Keratinocyte (primary cell): ENCODE results near the gene GEMIN2. TPM values are rescaled to one million over a fixed set of nuclear protein-coding genes. Genes with fewer than 3 reads are reported as not detected.
"Not testable (repeated sequence)": the region's sequence is repeated elsewhere in the genome, so short reads cannot be mapped to it uniquely, and the experiment has no call there.

ENCODE experiments used
- DNase-seq: peaks from one replicate; pipeline ENCODE4 v3.0.0-alpha.2; 2011; ENCODE audit warnings: low read depth, missing footprints, low spot score
- FAIRE-seq: peaks from 2 replicates; lab custom pipeline; 2011; peaks lifted over from hg19 to GRCh38; lab: Jason Lieb, UNC
- H2AFZ ChIP-seq: 2 replicates; pipeline ENCODE4 v1.6.0; 2012; ENCODE audit warnings: low read length, control low read depth, inconsistent platforms; ENCODE audit not compliant: control insufficient read depth
- H3K27ac ChIP-seq: 2 replicates; pipeline ENCODE4 v1.5.1; 2011; ENCODE audit warnings: low read length; ENCODE audit not compliant: control insufficient read depth, insufficient read depth
- H3K27me3 ChIP-seq: 3 replicates; pipeline ENCODE4 v1.6.0; 2011; ENCODE audit warnings: low read length; ENCODE audit not compliant: control insufficient read depth, insufficient read depth; ENCODE audit errors: extremely low read depth
- H3K36me3 ChIP-seq, 2 experiments: 2 replicates in 1 of 2; 3 replicates in 1 of 2; pipeline ENCODE4 v1.5.1; 2011; ENCODE audit warnings: low read length in 2 of 2, mild to moderate bottlenecking in 1 of 2; ENCODE audit not compliant: control insufficient read depth in 2 of 2, insufficient read depth in 2 of 2; ENCODE audit errors: extremely low read depth in 1 of 2
- H3K4me1 ChIP-seq: 3 replicates; pipeline ENCODE4 v1.5.1; 2011; ENCODE audit warnings: low read length; ENCODE audit not compliant: control insufficient read depth, insufficient read depth; ENCODE audit errors: extremely low read depth
- H3K4me2 ChIP-seq: 3 replicates; pipeline ENCODE4 v1.6.0; 2011; ENCODE audit warnings: low read depth, low read length; ENCODE audit not compliant: control insufficient read depth, insufficient read depth; ENCODE audit errors: extremely low read depth
- H3K4me3 ChIP-seq, 3 experiments: fragments of 200-600 bp in 1 of 3; sonication (generic) in 1 of 3; 2 replicates in 2 of 3; 3 replicates in 1 of 3; pipeline ENCODE4 v1.5.1; 2011 to 2016; ENCODE audit warnings: low read length in 3 of 3, mild to moderate bottlenecking in 3 of 3, control low read depth in 2 of 3, inconsistent platforms in 1 of 3, low read depth in 1 of 3, mixed read lengths in 1 of 3, mixed run types in 1 of 3, moderate library complexity in 1 of 3; ENCODE audit not compliant: control insufficient read depth in 2 of 3, insufficient read depth in 2 of 3; ENCODE audit errors: extremely low read depth in 1 of 3
- H3K79me2 ChIP-seq: 2 replicates; pipeline ENCODE4 v1.6.0; 2012; ENCODE audit warnings: low read length; ENCODE audit not compliant: control insufficient read depth, insufficient read depth
- H3K9ac ChIP-seq: 3 replicates; pipeline ENCODE4 v1.6.0; 2011; ENCODE audit warnings: low read length; ENCODE audit not compliant: control insufficient read depth, insufficient read depth; ENCODE audit errors: extremely low read depth
- H3K9me1 ChIP-seq: 3 replicates; pipeline ENCODE4 v1.6.0; 2011; ENCODE audit warnings: low read length; ENCODE audit not compliant: control insufficient read depth, insufficient read depth; ENCODE audit errors: extremely low read depth
- H3K9me3 ChIP-seq: 2 replicates; pipeline ENCODE4 v1.5.1; 2012; ENCODE audit warnings: low read depth, low read length; ENCODE audit not compliant: control insufficient read depth
- H4K20me1 ChIP-seq: 3 replicates; pipeline ENCODE4 v1.6.0; 2011; ENCODE audit warnings: low read length; ENCODE audit not compliant: control insufficient read depth, insufficient read depth; ENCODE audit errors: extremely low read depth
- EZH2 ChIP-seq: IDR thresholded peaks from one replicate; pipeline ENCODE4 v1.6.1; 2012; ENCODE audit warnings: inconsistent platforms, mild to moderate bottlenecking, low read length, moderate library complexity
- dilution Hi-C: fragments of 300-500 bp; cut with MboI; formaldehyde crosslinking; loops from one replicate; pipeline ENCODE4 v1.7.0; 2020; ENCODE audit warnings: low sequenced_read_pairs; ENCODE audit not compliant: extremely low pct_ligation_motif_present
- polyA plus RNA-seq, 5 experiments: library from polyadenylated mRNA; depleted of rRNA in 3 of 5; stranded (reverse) in 3 of 5; stranded (forward) in 1 of 5; unstranded in 1 of 5; fragments of >200 nt; gene quantifications; 1 replicate in 1 of 5; 2 replicates in 3 of 5; 3 replicates in 1 of 5; pipeline versions ENCODE4 v1.2.1 to v1.2.3, GENCODE V29; 2011 to 2012; ENCODE audit warnings: missing spikeins in 2 of 5, low read depth in 1 of 5, low replicate concordance in 1 of 5
- TF ChIP-seq, protein P1 (sequence below), 3 experiments: IDR thresholded peaks in 1 of 3; conservative IDR thresholded peaks in 1 of 3; optimal IDR thresholded peaks in 1 of 3; 2 replicates in 2 of 3; 3 replicates in 1 of 3; pipeline versions ENCODE3 to v1.5.1; 2011; ENCODE audit warnings: low read length in 3 of 3, mild to moderate bottlenecking in 3 of 3, moderate library complexity in 2 of 3, control low read depth in 1 of 3, inconsistent platforms in 1 of 3; ENCODE audit not compliant: insufficient read depth in 2 of 3; ENCODE audit errors: extremely low read depth in 1 of 3

The GEMIN2 gene
- polyA plus RNA-seq, 1 donor (not counting 4 experiments of a cell fraction or from before 2014, with no cell fraction given): 28.7 TPM

DNA sequence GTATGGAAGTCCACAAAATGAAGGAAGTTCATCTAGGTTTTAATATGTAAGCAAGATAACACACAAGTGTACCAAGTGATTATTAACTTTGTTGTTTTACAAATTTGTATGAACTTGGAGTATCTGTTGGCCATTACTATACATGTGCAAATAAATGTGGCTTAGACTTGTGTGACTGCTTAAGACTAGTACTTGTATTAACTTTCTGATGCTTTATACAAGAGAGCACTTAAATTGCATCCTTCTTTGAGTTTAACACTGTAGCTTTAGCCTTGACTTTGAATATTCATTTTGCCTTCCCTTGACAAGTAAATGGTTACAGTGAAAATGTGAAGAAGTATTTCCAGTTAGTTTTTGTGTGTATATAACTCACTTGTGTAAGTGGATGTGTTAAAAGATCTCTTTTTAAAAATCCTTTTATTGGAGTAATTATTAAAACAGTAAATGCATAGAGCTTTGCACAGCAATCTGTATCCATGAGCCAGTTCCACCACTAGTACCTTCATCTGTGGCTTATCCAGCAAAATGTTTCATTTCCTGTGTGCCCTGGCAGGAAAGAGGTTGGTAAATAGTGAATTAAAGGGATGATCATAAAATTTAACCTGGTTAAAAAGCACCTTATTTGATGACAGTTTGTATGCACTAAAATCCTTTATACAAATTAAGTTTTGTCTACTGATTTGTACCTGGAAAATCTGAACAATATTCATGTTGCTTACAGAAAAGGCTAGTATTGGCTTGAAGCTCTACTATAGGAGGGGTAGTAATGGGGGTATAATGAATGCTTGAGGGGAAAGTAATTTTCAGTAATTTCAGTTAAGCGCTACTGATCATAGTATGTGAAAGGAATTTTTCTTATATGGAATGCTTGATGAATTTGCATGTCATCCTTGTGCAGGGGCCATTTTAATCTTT lies 68.9 kb downstream of the GEMIN2 start:
- H2AFZ ChIP-seq: no peak overlapping the region
- peaks cover 25 to 46% of the 10 kb centered on the region in 2 experiments for H3K36me3 ChIP-seq
- no peak overlapping the region for H3K9ac ChIP-seq
- H3K27me3 ChIP-seq: no peaks in the 10 kb centered on the region
- TF ChIP-seq EZH2: no peak
- TF ChIP-seq, protein P1, sequence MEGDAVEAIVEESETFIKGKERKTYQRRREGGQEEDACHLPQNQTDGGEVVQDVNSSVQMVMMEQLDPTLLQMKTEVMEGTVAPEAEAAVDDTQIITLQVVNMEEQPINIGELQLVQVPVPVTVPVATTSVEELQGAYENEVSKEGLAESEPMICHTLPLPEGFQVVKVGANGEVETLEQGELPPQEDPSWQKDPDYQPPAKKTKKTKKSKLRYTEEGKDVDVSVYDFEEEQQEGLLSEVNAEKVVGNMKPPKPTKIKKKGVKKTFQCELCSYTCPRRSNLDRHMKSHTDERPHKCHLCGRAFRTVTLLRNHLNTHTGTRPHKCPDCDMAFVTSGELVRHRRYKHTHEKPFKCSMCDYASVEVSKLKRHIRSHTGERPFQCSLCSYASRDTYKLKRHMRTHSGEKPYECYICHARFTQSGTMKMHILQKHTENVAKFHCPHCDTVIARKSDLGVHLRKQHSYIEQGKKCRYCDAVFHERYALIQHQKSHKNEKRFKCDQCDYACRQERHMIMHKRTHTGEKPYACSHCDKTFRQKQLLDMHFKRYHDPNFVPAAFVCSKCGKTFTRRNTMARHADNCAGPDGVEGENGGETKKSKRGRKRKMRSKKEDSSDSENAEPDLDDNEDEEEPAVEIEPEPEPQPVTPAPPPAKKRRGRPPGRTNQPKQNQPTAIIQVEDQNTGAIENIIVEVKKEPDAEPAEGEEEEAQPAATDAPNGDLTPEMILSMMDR (optimal IDR thresholded peaks at IDR 0.05 in 1 of 3, IDR thresholded peaks at IDR 0.05 in 1 of 3, conservative IDR thresholded peaks at IDR 0.05 in 1 of 3; ENCODE audit: extremely low read depth in 1 of 3, insufficient read depth in 2 of 3, low read length in 3 of 3): no peak
- no peak for DNase-seq
- peaks cover 20% of the 10 kb centered on the region for H3K79me2 ChIP-seq
- H3K9me1 ChIP-seq: no peaks in the 10 kb centered on the region
- H3K4me3 ChIP-seq: no peak overlapping the region
- no peak overlapping the region for H3K4me2 ChIP-seq
- H3K9me3 ChIP-seq: no peaks in the 10 kb centered on the region
- dilution Hi-C loops: no loop called here
- H3K27ac ChIP-seq: no peak overlapping the region
- no peak for FAIRE-seq
- H3K4me1 ChIP-seq: peaks cover 6% of the 10 kb centered on the region
- no peaks in the 10 kb centered on the region for H4K20me1 ChIP-seq

DNA sequence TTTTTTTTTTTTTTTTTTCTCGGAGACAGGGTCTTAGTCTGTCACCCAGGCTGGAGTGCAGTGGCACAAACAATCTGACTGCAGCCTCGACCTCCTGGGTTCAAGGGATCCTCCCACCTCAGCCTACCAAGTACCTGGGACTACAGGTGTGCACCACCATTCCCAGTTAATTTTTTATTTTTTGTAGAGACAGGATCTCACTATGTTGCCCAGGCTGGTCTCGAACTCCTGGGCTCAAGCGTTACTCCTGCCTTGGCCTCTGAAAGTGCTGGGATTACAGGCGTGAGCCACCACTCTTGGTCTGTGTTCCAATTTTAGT lies 69.5 kb downstream of the GEMIN2 start:
- H3K27me3 ChIP-seq, H3K4me3 ChIP-seq, H3K27ac ChIP-seq, H4K20me1 ChIP-seq, dilution Hi-C loops, FAIRE-seq, H3K9ac ChIP-seq, H3K9me1 ChIP-seq, H2AFZ ChIP-seq, H3K9me3 ChIP-seq, H3K4me2 ChIP-seq, DNase-seq: not testable (repeated sequence)
- Histone ChIP-seq H3K79me2 (peaks cover 16% of the 10 kb centered on the region), H3K4me1 (peaks cover 11% of the 10 kb centered on the region), H3K36me3 (peaks cover 24 to 41% of the 10 kb centered on the region in 2 experiments)
